ENCODE data around the gene GABRD.

Gene GABRD

DNA sequence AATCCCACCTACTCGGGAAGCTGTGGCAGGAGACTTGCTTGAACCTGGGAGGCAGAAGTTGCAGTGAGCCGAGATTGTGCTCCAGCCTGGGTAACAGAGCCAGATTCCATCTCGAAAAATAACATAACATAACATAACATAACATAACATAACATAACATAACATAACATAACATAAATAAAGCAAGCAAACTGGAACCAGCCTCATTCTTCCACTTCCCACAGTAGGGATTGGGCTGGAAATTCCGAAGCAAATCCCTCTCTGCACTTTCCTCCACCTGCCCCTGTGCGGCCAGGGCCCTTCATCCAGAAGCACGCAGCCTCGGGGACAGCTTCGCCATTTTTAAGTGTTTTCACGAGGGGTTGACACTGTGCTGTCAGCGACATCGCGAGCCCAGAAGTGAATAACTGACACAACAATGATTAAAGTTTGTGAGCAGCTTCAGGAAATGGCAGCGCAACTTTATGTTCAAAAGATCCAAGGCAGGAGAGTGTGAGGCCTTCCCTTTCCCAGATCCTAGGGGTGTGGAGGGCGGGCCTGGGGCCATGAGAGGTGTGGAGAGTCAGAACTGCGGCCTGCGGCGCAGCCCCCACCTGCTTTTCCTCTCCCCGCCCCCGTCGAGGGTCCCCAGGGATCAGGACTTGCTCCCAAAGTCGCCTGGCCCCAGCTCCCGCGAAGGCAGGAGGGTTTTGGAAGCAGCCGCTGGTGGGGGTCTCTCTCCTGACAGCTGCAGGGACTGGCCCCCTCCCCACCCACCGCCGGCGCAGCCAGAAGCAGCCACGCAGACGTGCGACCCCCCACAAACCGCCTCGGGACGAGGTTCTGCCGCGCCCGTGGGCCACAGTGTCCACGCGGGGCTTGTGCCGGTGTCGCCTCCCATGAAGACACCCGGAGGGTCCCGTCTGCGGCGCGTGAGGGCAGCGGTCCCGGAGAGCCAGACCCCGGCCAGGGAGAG lies 651 bp upstream of the GABRD start:
- DNase-seq (ENCODE audit: low spot score) = no peak

DNA sequence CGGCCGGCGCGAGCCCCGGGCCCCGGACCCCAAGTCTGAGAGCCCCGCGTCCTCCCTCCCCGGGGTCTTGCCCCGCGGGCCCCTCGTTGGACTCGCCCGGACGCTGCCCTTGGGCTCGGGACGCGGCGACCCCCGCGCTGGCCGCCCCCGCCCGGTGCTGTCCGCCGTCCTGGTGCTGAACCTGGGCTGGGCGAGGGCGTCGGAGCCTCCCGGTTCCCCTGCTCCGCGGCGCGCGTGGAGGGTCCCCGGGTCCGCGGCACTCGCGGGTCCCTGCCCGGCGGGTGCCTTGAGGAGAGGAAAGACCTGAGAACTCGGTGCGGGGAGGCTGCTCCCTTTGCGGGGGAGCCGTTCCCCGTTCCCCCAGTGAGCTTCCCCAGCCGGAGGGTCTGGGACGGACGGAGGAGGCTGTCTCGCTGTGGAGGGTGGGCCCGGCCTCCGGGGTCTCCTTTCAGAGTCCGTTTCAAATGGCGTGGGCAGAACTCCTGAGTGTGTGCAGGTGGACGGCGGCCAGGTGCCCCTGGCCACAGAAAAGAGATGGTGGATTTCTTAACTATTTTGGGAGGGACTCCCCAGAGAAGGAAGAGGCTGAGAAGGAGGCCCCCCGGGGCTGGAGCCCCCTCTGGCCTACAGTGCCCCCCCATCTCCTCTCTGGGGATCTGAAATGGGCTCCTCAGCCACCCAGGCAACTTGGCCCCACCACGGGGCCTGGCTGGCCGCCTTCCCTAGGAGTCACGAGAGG lies 595 bp downstream of the GABRD start:
- DNase-seq (ENCODE audit: low spot score) = no peak

DNA sequence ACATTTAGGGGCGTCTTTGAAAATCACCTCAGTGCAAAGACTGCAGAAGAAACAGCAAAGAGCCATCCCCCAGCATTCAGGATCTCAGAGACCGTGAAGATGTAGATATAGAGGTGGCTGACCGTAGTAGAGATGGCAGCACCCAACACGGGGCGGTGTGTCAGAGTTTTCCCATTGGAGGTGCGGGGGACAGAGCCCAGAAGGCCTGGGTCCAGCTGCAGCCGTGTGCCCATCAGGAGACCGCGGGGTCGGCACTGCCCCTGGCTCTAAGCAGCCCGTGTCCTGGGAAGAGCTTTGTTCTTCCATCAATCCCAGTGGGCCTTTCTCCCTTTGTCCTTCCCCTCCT lies 1.1 kb downstream of the GABRD start:
- DNase-seq (ENCODE audit: low spot score) = no peak

DNA sequence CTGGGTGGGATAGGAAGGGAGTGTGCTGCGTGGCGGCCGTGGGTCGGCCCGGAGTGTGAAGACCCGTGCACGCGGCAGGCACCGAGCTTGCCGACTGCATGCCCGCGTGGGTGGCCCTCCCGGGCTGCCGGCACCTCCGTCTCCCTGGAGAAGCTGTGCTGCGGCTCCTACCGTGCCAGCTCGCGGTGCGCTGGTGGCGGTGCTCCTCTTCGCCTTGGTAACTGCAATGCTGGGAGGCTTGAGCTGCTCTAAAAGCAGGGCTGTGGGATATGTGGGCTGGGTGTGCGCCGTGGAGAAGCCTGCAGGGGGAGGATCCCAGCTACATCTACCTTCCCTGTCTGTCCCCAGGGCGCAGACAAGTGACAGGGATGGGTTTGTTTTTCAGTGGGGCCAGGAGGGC lies 2.4 kb downstream of the GABRD start:
- no peak for DNase-seq (ENCODE audit: low spot score)

DNA sequence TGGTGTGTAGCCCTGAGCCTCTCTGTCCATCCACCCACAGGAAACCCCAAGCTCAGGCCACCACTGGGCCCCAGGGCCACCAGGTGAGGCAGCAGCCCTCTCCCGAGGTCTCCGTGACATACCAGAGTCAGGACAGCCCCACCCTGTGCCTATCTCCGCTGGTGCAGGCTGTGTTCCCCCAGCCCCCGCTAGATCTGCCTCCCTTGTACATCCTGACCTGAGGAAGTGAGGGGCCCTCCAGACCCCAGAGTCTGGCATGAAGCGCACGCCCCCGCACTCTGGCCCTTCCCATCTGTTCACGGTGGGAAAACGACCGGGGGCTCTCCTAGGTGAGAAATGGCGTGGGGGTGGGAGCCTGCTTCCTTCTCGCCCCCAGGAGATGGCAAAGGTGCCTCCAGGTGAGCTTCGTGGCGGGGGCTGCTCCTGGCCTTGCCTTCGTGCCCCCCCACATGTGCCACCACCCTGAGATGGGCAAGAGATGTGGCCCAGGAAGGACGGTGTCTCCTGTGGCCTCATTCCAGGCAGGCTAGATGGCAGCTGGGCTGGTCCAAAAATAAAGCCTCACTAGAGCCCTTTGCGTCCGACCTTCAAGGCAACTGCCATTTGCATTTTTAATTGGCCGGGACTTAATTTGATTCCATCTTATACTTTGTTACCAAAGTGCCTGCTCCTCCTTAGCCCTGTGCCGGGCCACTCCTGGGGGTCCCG lies 3.1 kb downstream of the GABRD start:
- no peak for DNase-seq (ENCODE audit: low spot score)

DNA sequence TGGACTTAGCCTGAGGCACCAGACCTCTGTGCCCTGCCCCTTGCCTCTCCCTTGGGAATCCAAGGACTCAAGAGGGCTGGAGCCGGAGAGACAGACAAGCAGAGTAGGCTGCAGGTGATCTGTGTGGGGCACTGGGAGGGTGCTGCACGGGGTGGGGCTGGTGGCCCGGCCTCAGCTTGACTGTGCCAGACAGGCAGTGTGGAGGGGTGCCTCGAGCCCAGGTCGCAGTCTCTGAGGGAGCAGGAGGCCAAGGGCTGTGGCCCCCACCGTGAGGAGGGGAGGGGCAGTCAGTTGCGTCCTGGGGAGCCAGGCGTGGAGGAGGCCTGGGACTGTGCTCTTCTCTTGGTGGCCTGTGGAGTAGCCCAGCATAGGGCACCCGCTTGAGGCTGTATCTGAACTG lies 4.0 kb downstream of the GABRD start:
- DNase-seq (ENCODE audit: low spot score) = no peak

DNA sequence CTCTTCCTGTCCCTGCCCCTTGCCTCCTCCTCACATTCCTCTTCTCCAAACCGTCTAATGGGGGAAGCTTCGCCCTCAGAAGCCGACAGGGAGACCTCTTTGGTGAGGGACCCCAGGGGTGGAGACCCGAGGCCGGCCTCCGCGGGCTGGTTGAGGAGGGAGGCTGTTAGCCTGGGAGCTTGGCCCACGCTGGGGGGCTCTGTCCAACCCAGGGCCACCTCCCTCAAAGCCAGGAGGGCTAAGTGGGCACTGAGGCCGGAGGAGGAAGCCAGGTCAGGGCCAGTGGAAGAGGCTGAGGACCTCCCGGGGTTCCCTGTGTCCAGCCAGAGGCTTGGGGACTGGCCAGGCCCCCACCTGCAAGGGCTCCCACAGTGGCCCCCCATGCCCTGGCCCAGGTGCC lies 5.3 kb downstream of the GABRD start:
- no peak for DNase-seq (ENCODE audit: low spot score)

DNA sequence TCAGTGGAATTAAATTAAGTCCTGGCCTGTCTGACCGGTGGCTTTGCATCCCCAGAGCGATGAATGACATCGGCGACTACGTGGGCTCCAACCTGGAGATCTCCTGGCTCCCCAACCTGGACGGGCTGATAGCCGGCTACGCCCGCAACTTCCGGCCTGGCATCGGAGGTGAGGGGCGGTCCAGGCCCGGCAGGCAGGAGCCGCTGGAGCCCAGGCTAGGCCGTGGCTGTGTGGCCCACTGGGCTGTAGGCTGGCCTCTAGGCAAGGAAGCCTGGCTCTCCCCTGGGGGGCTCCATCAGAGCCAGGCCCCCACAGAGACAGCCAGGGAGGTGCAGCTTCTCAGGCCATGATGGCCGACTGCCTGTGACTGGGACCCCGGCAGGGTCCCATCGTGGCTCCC lies 5.7 kb downstream of the GABRD start:
- DNase-seq (ENCODE audit: low spot score) = no peak

DNA sequence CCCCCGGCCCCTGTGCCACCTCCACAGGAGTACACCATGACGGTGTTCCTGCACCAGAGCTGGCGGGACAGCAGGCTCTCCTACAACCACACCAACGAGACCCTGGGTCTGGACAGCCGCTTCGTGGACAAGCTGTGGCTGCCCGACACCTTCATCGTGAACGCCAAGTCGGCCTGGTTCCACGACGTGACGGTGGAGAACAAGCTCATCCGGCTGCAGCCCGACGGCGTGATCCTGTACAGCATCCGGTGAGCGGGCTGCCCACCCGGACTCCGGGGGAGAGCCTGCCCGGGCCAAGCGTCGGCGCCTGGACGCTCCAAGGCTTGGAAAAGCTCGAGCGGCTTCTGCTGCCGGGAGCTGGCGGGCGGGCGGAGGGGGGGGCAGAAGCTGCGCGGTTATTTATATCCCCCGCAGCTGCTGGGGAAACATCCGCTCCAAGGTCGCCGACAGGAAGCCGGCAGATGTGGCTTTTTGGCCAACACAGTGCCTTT lies 6.4 kb downstream of the GABRD start:
- no peak for DNase-seq (ENCODE audit: low spot score)

DNA sequence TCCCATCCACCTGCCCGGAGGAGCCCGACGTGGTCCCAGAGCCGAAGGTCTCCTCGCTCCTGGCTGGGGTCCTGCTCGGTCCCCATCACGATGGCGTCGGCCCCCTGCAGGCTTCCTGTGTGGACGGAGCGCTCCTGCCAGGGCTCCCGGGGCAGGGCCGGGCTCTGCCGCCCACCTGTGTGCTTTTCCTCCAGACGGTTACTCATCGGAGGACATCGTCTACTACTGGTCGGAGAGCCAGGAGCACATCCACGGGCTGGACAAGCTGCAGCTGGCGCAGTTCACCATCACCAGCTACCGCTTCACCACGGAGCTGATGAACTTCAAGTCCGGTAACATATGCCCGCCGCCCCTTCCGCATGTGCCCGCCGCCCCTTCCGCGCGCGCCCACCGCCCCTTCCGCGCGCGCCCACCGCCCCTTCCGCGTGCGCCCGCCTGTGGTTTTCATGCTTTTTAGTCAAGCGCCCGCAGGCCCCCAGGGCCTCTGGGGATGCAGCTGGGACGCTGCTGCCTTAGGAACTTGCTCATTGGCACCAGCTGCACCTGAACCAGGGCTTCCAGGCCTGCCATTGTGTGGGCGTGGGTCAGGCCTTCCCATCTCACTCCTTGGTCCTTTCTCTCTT lies 8.9 kb downstream of the GABRD start:
- DNase-seq (ENCODE audit: low spot score) = no peak

DNA sequence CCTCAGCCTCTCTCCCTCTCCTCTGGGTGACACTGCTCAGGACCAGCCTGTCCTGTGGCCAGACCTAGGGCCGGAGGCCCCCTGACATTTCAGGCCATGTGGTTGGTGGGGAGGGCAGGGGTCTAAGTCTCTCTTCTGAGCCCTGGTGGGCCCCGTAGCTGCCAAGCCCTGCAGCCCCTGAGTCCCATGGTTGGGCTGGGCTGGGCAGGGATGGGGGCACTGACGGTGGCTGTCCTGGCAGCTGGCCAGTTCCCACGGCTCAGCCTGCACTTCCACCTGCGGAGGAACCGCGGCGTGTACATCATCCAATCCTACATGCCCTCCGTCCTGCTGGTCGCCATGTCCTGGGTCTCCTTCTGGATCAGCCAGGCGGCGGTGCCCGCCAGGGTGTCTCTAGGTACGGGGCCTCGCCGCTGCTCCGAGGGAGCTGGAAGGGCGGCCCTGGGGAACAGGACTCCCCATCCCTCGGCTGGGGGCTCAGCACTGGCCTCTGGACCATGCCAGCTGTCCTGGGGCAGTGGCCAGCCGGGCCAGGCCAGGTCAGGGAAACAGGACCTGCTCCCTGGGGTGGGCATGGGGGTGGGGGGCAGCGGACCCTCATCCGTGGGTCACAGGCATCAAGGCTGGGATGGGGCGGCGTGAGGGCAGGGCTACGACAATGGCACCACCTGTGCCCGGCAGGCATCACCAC lies 9.9 kb downstream of the GABRD start:
- DNase-seq (ENCODE audit: low spot score) = no peak

DNA sequence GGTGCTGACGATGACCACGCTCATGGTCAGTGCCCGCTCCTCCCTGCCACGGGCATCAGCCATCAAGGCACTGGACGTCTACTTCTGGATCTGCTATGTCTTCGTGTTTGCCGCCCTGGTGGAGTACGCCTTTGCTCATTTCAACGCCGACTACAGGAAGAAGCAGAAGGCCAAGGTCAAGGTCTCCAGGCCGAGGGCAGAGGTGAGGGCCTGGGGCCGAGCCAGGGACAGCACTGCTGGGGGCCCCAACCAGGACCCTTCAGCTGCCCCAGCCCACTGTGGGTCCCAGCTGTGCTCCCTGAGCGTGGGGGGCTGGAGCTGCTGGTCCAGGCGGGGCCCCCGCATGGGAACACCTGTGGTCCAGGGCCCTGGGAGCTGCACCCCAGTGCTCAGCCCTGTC lies 10.4 kb downstream of the GABRD start:
- DNase-seq (ENCODE audit: low spot score) = no peak

DNA sequence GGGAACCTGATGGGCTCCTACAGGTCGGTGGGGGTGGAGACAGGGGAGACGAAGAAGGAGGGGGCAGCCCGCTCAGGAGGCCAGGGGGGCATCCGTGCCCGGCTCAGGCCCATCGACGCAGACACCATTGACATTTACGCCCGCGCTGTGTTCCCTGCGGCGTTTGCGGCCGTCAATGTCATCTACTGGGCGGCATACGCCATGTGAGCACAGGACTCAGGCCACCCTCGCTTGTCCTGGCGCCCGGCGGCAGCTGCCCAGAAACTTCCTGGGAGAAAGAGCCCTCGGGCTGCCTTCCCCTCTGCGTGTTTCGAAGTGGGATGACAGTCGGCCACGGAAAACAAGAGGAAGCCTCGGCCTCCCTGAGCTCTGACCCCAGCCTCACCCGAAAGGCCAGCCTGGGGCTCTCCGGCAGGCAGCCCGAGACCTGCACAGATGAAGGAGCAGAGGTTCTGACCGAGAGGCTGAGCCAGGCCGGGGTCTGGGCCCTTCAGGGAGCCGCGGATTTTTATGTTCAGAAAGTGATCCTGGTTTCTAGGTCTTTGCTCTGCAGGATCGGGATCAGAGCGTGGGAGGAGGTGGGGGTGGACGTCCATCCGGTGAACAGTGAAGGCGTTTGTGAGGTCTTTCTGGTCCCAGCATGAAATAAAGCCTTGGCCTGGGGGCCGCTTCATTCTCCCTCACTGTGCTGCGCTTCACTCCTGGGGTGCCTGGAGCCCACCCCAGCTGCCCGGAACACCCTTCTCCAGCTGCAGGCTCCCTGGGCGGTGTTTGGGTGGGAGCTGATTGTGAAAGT lies 11.1 kb downstream of the GABRD start:
- DNase-seq (ENCODE audit: low spot score) = no peak

DNA sequence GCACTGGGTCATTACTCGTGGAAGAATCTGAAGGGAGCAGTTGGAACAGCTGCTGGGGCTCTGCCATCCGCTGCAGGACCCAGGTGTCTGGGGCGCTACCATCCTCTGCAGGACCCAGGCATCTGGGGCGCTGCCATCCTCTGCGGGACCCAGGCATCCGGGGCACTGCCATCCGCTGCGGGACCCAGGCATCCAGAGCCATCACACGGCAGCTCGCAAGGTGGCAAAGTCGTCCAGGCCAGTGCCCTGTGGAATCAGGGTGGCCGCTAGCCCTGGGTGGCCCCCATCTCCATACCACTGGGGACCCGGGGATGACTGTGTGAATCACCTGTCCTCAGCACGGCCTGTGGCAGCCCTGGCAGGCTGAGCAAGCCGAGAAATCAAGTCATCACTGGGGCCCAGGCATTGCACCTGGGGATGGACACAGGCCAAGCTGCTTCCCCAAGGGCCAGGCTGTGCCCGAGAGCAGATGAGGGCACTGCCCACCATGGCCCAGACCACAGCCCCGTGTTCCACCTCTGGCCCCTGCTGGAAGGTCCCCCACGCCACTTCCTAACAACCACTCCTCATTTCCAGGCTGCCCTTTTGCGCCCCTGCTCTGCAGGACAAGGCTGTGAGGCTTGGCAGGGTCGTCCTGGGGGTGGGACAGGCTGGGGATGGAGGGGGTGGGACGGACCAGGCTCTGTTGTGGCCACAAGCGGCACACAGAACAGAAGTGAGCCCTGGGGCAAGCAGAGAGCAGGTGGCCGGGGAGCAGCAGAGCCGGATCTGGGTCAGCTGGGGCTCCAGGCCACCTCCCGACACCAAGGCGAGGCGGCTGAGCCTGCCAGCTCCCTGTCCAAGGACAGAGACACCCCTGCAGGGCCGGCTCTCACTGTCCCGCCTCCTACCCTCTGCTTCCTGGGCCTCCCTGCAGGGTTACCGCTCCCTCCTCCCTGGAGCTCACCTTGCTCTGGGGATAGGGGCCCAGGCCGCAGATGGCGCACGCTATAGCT lies 12.7 kb downstream of the GABRD start:
- DNase-seq (ENCODE audit: low spot score) = no peak

DNA sequence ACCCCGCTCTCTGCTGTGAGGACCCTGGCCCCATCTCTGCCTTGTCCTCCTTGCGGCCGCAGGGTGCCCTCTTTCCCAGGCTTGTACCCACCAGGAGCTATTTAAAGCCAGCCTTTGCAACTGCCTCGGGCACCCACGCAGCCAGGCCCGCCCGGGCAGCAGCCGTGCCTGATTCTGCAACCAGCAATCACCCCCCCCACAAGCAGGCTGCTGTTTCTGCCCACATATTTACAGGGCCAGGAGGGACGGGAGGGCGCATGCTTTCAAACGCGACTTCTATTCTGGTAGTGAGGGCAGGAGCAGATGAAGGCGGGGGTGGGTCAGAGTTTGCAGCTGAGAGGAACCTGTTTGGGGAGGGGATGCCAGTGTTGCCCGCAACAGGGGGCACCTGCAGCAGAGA lies 13.6 kb downstream of the GABRD start:
- no peak for DNase-seq (ENCODE audit: low spot score)

DNA sequence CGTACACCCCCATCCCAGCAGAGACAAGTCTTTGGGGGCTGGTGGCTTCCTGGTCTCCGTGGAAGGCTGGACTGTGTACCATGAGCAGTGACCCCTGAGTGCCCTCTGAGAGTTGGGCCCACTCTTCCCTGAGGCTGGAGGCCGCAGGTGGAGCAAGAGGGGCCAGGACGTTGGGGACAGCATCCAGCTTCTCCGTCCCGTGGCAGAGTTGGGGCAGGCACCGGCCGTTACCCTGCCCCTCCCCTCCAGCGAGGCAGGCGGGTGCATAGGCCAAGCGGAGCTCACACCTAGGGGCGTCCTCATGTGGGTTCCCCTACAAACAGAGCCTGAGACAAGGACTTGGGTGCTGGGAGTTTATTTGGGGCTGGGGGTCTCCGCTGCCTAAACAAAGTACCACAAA lies 14.0 kb downstream of the GABRD start:
- no peak for DNase-seq (ENCODE audit: low spot score)

DNA sequence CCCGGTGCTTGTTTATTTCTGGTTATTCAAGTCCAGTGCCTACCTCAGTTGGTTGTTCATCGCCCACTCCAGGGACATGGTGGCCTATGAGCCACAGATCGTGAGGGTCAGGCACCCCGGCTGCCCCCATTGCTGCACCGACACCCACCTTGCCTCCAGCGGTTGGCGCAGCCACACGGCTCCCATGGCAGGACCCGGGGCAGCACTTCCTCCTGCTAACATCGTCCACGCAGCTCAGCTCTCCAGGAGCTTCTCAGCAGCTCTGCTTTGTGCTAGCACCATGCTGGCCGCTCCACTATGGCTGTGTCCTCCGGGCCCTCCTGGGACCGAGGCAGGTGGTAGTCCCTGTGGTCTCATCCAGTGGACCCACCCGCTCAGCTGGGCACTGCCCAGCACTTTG lies 17.1 kb downstream of the GABRD start:
- DNase-seq (ENCODE audit: low spot score) = no peak

DNA sequence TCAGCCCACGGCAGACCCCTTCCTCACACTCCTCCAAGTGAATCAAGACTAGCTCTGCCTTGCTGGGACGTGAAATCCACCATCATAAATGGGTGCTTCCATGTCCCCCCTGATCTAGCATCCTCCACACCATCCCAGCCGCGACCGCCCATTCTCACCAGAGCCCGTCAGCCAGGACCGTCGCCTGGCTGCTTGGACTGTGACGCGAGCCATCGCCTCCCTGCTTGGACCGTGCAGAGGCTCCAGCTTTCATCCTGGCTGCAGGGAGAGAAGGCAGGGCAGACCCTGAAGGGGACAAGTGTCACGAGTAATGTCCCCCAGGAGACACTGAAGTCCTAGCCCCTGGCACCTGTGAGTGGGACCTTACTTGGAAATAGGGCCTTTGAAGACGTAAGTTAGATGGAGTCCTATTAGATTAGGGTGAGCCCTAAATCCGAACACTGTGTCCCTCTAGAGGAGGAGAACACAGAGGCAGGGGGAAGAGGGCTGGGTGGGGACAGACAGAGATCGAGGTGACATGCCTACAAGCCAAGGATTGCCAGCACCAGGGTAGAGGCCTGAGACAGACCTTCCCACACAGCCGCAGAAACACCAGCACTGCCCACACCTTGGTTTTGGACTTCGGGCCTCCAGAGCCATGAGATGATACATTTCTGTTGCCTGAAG lies 18.3 kb downstream of the GABRD start:
- no peak for DNase-seq (ENCODE audit: low spot score)

DNA sequence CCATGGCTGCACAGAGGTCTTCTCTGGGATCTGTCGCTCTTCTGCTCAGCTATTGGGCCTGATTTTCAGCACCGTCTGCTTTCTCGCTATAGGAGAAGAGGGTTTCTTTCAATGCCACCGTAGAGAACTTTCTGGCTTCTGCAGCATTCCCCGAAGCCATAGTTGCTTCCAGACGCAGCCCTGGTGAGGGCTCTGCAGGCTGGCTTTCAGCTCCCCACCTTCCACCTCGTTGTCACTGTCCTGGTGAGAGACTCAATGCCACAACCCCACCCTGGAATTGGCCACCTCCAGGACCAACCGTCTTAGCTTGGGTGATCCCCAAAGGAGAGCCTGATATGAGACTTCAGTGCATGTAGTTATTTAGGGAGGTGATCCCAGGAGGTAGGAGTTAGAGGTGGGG lies 19.1 kb downstream of the GABRD start:
- DNase-seq (ENCODE audit: low spot score) = no peak

Measured in D341Med (cell line).